ENCODE data around the gene PIP4P1. TPM values are rescaled to one million over a fixed set of nuclear protein-coding genes. Genes with fewer than 3 reads are reported as not detected.
A peak's percentile ranks its signal among the peaks of the same experiment; 100 is the strongest.

The PIP4P1 gene
- total and polyA plus RNA-seq, 2 of the 13 experiments (the other 11 are each of a cell fraction or from before 2014, with no cell fraction given): 33.4 to 47.0 TPM

DNA sequence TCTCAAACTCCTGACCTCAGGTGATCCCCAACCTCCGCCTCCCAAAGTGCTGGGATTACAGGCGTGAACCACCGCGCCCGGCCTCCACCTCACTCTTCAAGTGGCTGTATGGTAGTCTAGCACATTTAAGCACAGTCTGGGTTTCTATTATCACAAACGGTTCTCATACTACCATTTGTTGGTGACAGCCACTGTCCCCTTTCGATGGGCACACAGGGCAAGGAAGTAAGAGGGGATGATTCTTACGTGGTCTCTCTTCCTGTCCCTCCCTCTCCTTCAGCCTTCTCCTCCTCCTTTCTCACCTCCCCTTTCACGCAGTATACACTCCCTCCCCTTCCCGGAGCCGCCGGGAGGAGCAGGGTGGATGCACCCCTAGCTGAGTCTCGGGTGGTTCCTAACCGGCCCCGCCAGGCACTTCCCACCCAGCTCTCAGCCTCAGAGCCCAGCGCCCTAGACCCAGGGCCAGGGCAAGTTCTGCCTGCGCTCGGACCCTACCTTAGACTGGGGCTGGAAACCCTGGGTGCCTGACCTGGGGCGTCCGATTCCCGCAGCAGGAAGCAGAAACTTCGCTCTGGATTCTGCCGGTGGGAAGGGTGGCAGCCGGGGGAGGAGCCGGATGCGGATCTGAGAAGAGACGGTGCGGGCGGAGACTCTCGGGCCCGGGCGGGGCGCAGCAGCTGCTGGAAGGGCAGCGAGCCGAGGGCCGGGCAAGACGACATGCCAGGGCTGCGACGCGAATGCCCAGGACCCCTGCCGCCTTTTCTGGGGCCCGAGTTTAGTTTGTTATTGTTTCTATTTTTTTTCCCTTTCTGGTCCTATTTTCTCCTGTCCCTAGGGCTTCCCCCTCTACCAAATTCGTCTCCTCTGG, 48.1 kb downstream of the PIP4P1 start, which contains the start of gene TEP1 (continued):
- TF ChIP-seq SIN3A (IDR thresholded peaks at IDR 0.05; ENCODE audit: borderline replicate concordance, low read depth, low read length): peak; percentile 63
- TF ChIP-seq, protein P1, sequence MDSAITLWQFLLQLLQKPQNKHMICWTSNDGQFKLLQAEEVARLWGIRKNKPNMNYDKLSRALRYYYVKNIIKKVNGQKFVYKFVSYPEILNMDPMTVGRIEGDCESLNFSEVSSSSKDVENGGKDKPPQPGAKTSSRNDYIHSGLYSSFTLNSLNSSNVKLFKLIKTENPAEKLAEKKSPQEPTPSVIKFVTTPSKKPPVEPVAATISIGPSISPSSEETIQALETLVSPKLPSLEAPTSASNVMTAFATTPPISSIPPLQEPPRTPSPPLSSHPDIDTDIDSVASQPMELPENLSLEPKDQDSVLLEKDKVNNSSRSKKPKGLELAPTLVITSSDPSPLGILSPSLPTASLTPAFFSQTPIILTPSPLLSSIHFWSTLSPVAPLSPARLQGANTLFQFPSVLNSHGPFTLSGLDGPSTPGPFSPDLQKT (CRISPR knock-in tag; IDR thresholded peaks at IDR 0.05; ENCODE audit: borderline replicate concordance): peak; percentile 71; the same call in 1 of the 2 replicates
- TF ChIP-seq SUZ12 (IDR thresholded peaks at IDR 0.05; ENCODE audit: low read depth, low read length): no peak
- no peak for TF ChIP-seq MBD4 (IDR thresholded peaks at IDR 0.05; ENCODE audit: borderline replicate concordance, low read length)
- peak; percentile 63; the same call in 1 of the 2 replicates for TF ChIP-seq ZNF224 (CRISPR knock-in tag; IDR thresholded peaks at IDR 0.05)
- no peak for TF ChIP-seq CHD2 (IDR thresholded peaks at IDR 0.05; ENCODE audit: low read depth, low read length)
- TF ChIP-seq HMG20A (CRISPR knock-in tag; IDR thresholded peaks at IDR 0.05; ENCODE audit: borderline replicate concordance): no peak
- 0 out of 2 replicates have a peak, but pooled peaks have one; percentile 21 for TF ChIP-seq SOX13 (IDR thresholded peaks at IDR 0.05)
- TF ChIP-seq SOX13 (CRISPR knock-in tag; conservative IDR thresholded peaks at IDR 0.05 in 1 of 2, IDR thresholded peaks at IDR 0.05 in 1 of 2): peak in 1 of 2 experiments; percentile 25; a peak in 1 of 4 replicates
- TF ChIP-seq ZNF598 (CRISPR knock-in tag; IDR thresholded peaks at IDR 0.05; ENCODE audit: borderline replicate concordance): peak; percentile 77; the same call in 1 of the 2 replicates
- no peak for TF ChIP-seq NCOR1 (IDR thresholded peaks at IDR 0.05; ENCODE audit: borderline replicate concordance, low read length)
- no peak for TF ChIP-seq PPARG (CRISPR knock-in tag; conservative IDR thresholded peaks at IDR 0.05)
- peak; percentile 90 for TF ChIP-seq TAF1 (CRISPR knock-in tag; IDR thresholded peaks at IDR 0.05)
- TF ChIP-seq ZNF282 (IDR thresholded peaks at IDR 0.05; ENCODE audit: partially characterized antibody): no peak
- no peak for TF ChIP-seq FOSL1 (CRISPR knock-in tag; IDR thresholded peaks at IDR 0.05; ENCODE audit: borderline replicate concordance)
- no peak; the same call in 1 of the 2 replicates for TF ChIP-seq AKAP8 (CRISPR knock-in tag; IDR thresholded peaks at IDR 0.05)
- TF ChIP-seq, protein P2, sequence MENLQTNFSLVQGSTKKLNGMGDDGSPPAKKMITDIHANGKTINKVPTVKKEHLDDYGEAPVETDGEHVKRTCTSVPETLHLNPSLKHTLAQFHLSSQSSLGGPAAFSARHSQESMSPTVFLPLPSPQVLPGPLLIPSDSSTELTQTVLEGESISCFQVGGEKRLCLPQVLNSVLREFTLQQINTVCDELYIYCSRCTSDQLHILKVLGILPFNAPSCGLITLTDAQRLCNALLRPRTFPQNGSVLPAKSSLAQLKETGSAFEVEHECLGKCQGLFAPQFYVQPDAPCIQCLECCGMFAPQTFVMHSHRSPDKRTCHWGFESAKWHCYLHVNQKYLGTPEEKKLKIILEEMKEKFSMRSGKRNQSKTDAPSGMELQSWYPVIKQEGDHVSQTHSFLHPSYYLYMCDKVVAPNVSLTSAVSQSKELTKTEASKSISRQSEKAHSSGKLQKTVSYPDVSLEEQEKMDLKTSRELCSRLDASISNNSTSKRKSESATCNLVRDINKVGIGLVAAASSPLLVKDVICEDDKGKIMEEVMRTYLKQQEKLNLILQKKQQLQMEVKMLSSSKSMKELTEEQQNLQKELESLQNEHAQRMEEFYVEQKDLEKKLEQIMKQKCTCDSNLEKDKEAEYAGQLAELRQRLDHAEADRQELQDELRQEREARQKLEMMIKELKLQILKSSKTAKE (CRISPR knock-in tag; IDR thresholded peaks at IDR 0.05; ENCODE audit: borderline replicate concordance): no peak
- TF ChIP-seq, protein P3, sequence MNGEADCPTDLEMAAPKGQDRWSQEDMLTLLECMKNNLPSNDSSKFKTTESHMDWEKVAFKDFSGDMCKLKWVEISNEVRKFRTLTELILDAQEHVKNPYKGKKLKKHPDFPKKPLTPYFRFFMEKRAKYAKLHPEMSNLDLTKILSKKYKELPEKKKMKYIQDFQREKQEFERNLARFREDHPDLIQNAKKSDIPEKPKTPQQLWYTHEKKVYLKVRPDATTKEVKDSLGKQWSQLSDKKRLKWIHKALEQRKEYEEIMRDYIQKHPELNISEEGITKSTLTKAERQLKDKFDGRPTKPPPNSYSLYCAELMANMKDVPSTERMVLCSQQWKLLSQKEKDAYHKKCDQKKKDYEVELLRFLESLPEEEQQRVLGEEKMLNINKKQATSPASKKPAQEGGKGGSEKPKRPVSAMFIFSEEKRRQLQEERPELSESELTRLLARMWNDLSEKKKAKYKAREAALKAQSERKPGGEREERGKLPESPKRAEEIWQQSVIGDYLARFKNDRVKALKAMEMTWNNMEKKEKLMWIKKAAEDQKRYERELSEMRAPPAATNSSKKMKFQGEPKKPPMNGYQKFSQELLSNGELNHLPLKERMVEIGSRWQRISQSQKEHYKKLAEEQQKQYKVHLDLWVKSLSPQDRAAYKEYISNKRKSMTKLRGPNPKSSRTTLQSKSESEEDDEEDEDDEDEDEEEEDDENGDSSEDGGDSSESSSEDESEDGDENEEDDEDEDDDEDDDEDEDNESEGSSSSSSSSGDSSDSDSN (CRISPR knock-in tag; IDR thresholded peaks at IDR 0.05): peak; percentile 98
- no peak for TF ChIP-seq ZNF124 (CRISPR knock-in tag; IDR thresholded peaks at IDR 0.05)
- 0 out of 2 replicates have a peak, but pooled peaks have one; percentile 4 for TF ChIP-seq CEBPG (CRISPR knock-in tag; IDR thresholded peaks at IDR 0.05)
- peak; percentile 56; the same call in 1 of the 2 replicates for TF ChIP-seq ZNF580 (CRISPR knock-in tag; IDR thresholded peaks at IDR 0.05; ENCODE audit: borderline replicate concordance, low read depth)
- TF ChIP-seq SP140L (CRISPR knock-in tag; IDR thresholded peaks at IDR 0.05; ENCODE audit: borderline replicate concordance): no peak
- TF ChIP-seq ZNF367 (CRISPR knock-in tag; IDR thresholded peaks at IDR 0.05; ENCODE audit: borderline replicate concordance): peak; percentile 71; the same call in 1 of the 2 replicates
